Peyer's patch (tissue), 4 donors: ENCODE measurements around the gene AKAP6.

Experiments
- POLR2A ChIP-seq, 2 donors: fragments of 450-650 bp; IDR thresholded peaks; one replicate each; pipeline ENCODE4 v1.5.1; 2017; ENCODE audit warnings: antibody characterized with exemption in 2 of 2, mild to moderate bottlenecking in 2 of 2, moderate library complexity in 2 of 2
- TF ChIP-seq, protein P1 (sequence below), 6 experiments: fragments of 450-650 bp in 4 of 6; fragments of 200-600 bp in 2 of 6; sonication (generic) in 1 of 6; IDR thresholded peaks; one replicate each; pipeline ENCODE4 v1.5.1; 2017 to 2019; ENCODE audit warnings: antibody characterized with exemption in 6 of 6, mild to moderate bottlenecking in 3 of 6, moderate library complexity in 1 of 6

DNA sequence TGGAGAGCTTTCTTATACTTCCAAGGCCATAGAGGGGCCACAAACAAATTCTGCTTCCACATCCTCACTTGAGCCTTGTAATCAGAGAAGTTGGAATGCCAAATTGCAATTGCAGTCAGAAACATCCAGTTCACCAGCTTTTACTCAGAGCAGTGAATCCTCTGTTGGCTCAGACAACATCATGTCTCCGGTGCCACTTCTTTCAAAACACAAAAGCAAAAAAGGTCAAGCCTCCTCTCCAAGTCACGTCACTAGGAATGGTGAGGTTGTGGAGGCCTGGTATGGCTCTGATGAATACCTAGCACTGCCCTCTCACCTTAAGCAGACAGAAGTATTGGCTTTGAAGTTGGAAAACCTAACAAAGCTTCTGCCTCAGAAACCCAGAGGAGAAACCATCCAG lies 217.1 kb downstream of the AKAP6 start:
- TF ChIP-seq, protein P1, sequence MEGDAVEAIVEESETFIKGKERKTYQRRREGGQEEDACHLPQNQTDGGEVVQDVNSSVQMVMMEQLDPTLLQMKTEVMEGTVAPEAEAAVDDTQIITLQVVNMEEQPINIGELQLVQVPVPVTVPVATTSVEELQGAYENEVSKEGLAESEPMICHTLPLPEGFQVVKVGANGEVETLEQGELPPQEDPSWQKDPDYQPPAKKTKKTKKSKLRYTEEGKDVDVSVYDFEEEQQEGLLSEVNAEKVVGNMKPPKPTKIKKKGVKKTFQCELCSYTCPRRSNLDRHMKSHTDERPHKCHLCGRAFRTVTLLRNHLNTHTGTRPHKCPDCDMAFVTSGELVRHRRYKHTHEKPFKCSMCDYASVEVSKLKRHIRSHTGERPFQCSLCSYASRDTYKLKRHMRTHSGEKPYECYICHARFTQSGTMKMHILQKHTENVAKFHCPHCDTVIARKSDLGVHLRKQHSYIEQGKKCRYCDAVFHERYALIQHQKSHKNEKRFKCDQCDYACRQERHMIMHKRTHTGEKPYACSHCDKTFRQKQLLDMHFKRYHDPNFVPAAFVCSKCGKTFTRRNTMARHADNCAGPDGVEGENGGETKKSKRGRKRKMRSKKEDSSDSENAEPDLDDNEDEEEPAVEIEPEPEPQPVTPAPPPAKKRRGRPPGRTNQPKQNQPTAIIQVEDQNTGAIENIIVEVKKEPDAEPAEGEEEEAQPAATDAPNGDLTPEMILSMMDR (IDR thresholded peaks at IDR 0.05): no peak
- TF ChIP-seq POLR2A (IDR thresholded peaks at IDR 0.05): no peak
